ENCODE results near the gene CASP7. TPM values are rescaled to one million over a fixed set of nuclear protein-coding genes. Genes with fewer than 3 reads are reported as not detected.

Gene CASP7
- total RNA-seq, 2 donors from 2014 or later, result 177 to 205 TPM

Small RNAs within 50 kb of the gene (microRNA-seq; reads per million reads assigned to microRNA genes)
- 0 reads per million in 2 donors for gene MIR4483

Other genes with a start within 250 kb of the CASP7 start
- not detected for gene HABP2, start 126.9 kb upstream of the CASP7 start, total RNA-seq
- gene NRAP, start 15.9 kb upstream of the CASP7 start, total RNA-seq, result under 1 TPM; 0.49 to 0.64 TPM
- 10 to 100 TPM in 1 of 2 donors, 1 to 10 TPM in 1; 6.6 to 12.2 TPM for gene PLEKHS1, start 71.8 kb downstream of the CASP7 start, total RNA-seq
- 1 to 10 TPM; 3.7 to 4.9 TPM for gene DCLRE1A, start 174.2 kb downstream of the CASP7 start, total RNA-seq
- gene NHLRC2, start 174.7 kb downstream of the CASP7 start, total RNA-seq, result 10 to 100 TPM; 33.0 to 36.5 TPM

Data from left colon (tissue), 2 donors.